Endothelial cell of umbilical vein (primary cell): Measurements from ENCODE around the gene LUC7L. TPM values are rescaled to one million over a fixed set of nuclear protein-coding genes. Genes with fewer than 3 reads are reported as not detected.
"Not testable (repeated sequence)": the region's sequence is repeated elsewhere in the genome, so short reads cannot be mapped to it uniquely, and the experiment has no call there.

Experiments
- BruUV-seq: library from RNA; stranded (reverse); fragments of 400-500 nt; replicated peaks from 2 replicates; lab custom pipeline; 2021; lab: Mats Ljungman, UMichigan
- CTCF ChIA-PET: fragments of 300-600, 350-600 bp; sonication (Branson Sonifier 250); formaldehyde crosslinking; loops from one replicate; lab custom pipeline; 2021; ENCODE audit warnings: antibody characterized with exemption, inconsistent platforms; lab: Charles Lee
- POLR2A ChIA-PET: fragments of 300-600, 350-600 bp; sonication (Branson Sonifier 250); formaldehyde crosslinking; loops from one replicate; lab custom pipeline; 2021; ENCODE audit warnings: antibody characterized with exemption, inconsistent platforms; lab: Charles Lee
- DNase-seq: peaks from one replicate; pipeline ENCODE4 v3.0.0-alpha.2; 2011; ENCODE audit warnings: low read depth, low spot score
- FAIRE-seq: peaks from 2 replicates; lab custom pipeline; 2011; peaks lifted over from hg19 to GRCh38; lab: Jason Lieb, UNC
- H2AFZ ChIP-seq: 2 replicates; pipeline ENCODE4 v1.6.0; 2012; ENCODE audit warnings: low read depth, low read length, control low read depth, inconsistent platforms
- H3K27ac ChIP-seq: 2 replicates; pipeline ENCODE4 v1.5.1; 2011; ENCODE audit warnings: low read depth, mild to moderate bottlenecking, control low read depth, low read length, moderate library complexity; ENCODE audit not compliant: insufficient read depth
- H3K27me3 ChIP-seq, 2 experiments: 2 replicates each; pipeline versions ENCODE4 v1.6.0 to v1.6.1; 2011; ENCODE audit warnings: low read length in 2 of 2, mixed read lengths in 1 of 2; ENCODE audit not compliant: control insufficient read depth in 2 of 2, insufficient read depth in 2 of 2
- H3K36me3 ChIP-seq, 2 experiments: 2 replicates in 1 of 2; 3 replicates in 1 of 2; pipeline ENCODE4 v1.5.1; 2011; ENCODE audit warnings: low read length in 2 of 2, mild to moderate bottlenecking in 1 of 2, moderate library complexity in 1 of 2; ENCODE audit not compliant: control insufficient read depth in 2 of 2, insufficient read depth in 2 of 2; ENCODE audit errors: extremely low read depth in 1 of 2
- H3K4me1 ChIP-seq: 3 replicates; pipeline ENCODE4 v1.5.1; 2011; ENCODE audit warnings: mild to moderate bottlenecking, low read length; ENCODE audit not compliant: control insufficient read depth, insufficient read depth; ENCODE audit errors: extremely low read depth
- H3K4me2 ChIP-seq: 2 replicates; pipeline ENCODE4 v1.6.1; 2011; ENCODE audit warnings: low read length, control low read depth, mixed read lengths; ENCODE audit not compliant: insufficient read depth
- H3K4me3 ChIP-seq, 3 experiments: fragments of 200-600 bp in 1 of 3; sonication (generic), shearing (Covaris generic) in 1 of 3; replicated peaks in 1 of 3; 2 replicates each; pipeline ENCODE4 v1.5.1; 2011 to 2016; ENCODE audit warnings: control low read depth in 3 of 3, low read length in 3 of 3, mild to moderate bottlenecking in 2 of 3, inconsistent platforms in 1 of 3, low read depth in 1 of 3, moderate library complexity in 1 of 3; ENCODE audit not compliant: insufficient read depth in 1 of 3
- H3K79me2 ChIP-seq: 2 replicates; pipeline ENCODE4 v1.6.0; 2012; ENCODE audit warnings: low read length, inconsistent platforms; ENCODE audit not compliant: control insufficient read depth, insufficient read depth
- H3K9ac ChIP-seq: replicated peaks from 2 replicates; pipeline ENCODE3; 2011; ENCODE audit warnings: low read length, control low read depth; ENCODE audit not compliant: insufficient read depth; ENCODE audit errors: extremely low read depth
- H3K9me1 ChIP-seq: replicated peaks from 3 replicates; pipeline ENCODE4 v1.6.0; 2011; ENCODE audit warnings: mild to moderate bottlenecking, low read length; ENCODE audit not compliant: control insufficient read depth, insufficient read depth; ENCODE audit errors: extremely low read depth
- H3K9me3 ChIP-seq: replicated peaks from 2 replicates; pipeline ENCODE4 v1.5.1; 2012; ENCODE audit warnings: low read length, inconsistent platforms; ENCODE audit not compliant: control insufficient read depth, insufficient read depth
- H4K20me1 ChIP-seq: replicated peaks from 2 replicates; pipeline ENCODE3; 2011; ENCODE audit warnings: mild to moderate bottlenecking, low read length; ENCODE audit not compliant: control insufficient read depth, insufficient read depth; ENCODE audit errors: extremely low read depth
- FOS ChIP-seq: IDR thresholded peaks from 2 replicates; pipeline ENCODE4 v1.6.1; 2011; ENCODE audit warnings: mild to moderate bottlenecking, low read length, moderate library complexity, borderline replicate concordance; ENCODE audit not compliant: insufficient read depth
- JUN ChIP-seq: IDR thresholded peaks from 2 replicates; pipeline ENCODE4 v1.6.1; 2011; ENCODE audit warnings: borderline replicate concordance, low read depth; ENCODE audit not compliant: insufficient read length, insufficient read depth
- POLR2A ChIP-seq: IDR thresholded peaks from 2 replicates; pipeline ENCODE4 v1.6.1; 2012; ENCODE audit warnings: low read depth, mild to moderate bottlenecking, control low read depth, low read length
- dilution Hi-C: fragments of 300-500 bp; cut with MboI; formaldehyde crosslinking; loops from one replicate; pipeline ENCODE4 v1.15.0; 2019; ENCODE audit warnings: low sequenced_read_pairs; ENCODE audit not compliant: extremely low pct_ligation_motif_present
- intact Hi-C: fragments of 100-400 bp; cut with micrococcal nuclease; formaldehyde crosslinking; loops from one replicate; pipeline ENCODE4 v1.10.0; 2022
- polyA plus RNA-seq, 4 experiments: library from polyadenylated mRNA; depleted of rRNA in 3 of 4; stranded (reverse) in 3 of 4; unstranded in 1 of 4; fragments of >200 nt; gene quantifications; 2 replicates each; pipeline versions ENCODE4 v1.2.1 to v1.2.3, GENCODE V29; 2011 to 2012; ENCODE audit warnings: missing spikeins in 1 of 4
- total RNA-seq: library from RNA; stranded (reverse); gene quantifications from 2 replicates; pipeline ENCODE4 v1.2.3, GENCODE V29; 2021

The LUC7L gene
- total and polyA plus RNA-seq, 2 donors (not counting 3 experiments of a cell fraction or from before 2014, with no cell fraction given) = 75.4 to 94.7 TPM

DNA sequence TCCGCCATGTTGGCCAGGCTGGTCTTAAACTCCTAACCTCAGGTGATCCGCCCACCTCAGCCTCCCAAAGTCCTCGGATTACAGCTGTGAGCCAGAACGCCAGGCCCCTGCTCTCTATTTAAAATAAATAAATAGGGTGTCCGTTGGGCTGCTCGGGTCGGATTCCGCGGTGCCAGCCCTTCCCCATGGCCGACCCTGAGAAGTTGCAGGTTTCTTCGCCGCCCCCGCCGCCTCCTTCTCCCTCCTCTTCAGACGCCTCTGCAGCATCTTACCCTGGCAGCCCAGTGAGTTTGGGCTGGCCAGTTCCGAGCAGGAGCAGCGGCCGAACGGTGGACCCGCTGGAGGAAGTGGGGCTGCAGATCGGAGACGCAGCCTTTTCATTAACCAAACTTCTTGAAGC lies 1.7 kb upstream of the LUC7L start:
- Histone ChIP-seq H4K20me1 (no peaks in the 10 kb centered on the region), H3K9ac (no peak overlapping the region), H2AFZ (no peak overlapping the region), H3K27ac (no peak overlapping the region), H3K27me3 (no peaks in the 10 kb centered on the region), H3K9me3 (no peaks in the 10 kb centered on the region), H3K4me3 (no peak overlapping the region), H3K36me3 (peaks cover 5 to 12% of the 10 kb centered on the region in 2 experiments), H3K4me2 (no peak overlapping the region), H3K79me2 (peaks cover 30% of the 10 kb centered on the region), H3K9me1 (no peaks in the 10 kb centered on the region), H3K4me1 (peaks cover 12% of the 10 kb centered on the region)
- POLR2A ChIA-PET = no interaction called here
- TF ChIP-seq FOS (no peak), JUN (no peak), POLR2A (no peak)
- CTCF ChIA-PET = interaction anchor here (1.0 kb wide), 1 partner anchor 165 kb away, joined by 3 read pairs; no protein-coding TSS in a partner anchor
- DNase-seq = no peak
- intact Hi-C loops = no loop called here
- dilution Hi-C loops = no loop called here
- BruUV-seq = no TSS peak
- FAIRE-seq = no peak

DNA sequence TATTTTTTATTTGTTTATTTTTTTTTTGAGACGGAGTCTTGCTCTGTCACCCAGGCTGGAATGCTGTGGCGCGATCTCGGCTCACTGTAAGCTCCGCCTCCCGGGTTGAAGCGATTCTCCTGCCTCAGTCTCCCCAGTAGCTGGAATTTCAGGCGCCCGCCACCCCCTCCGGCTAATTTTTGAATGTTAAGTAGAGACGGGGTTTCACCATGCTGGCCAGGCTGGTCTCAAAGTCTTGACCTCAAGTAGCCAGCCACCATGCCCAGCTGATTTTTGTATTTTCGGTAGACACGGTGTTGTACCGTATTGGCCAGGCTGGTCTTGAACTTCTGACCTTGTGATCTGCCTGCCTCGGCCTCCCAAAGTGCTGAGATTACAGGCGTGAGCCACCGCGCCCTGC lies 1.1 kb upstream of the LUC7L start:
- H3K9me3 ChIP-seq, DNase-seq, H3K4me2 ChIP-seq, dilution Hi-C loops, H3K27me3 ChIP-seq, intact Hi-C loops, POLR2A ChIA-PET, H3K9me1 ChIP-seq, FAIRE-seq, H2AFZ ChIP-seq, BruUV-seq, H3K4me3 ChIP-seq, H3K27ac ChIP-seq, H4K20me1 ChIP-seq, H3K9ac ChIP-seq: not testable (repeated sequence)
- Histone ChIP-seq H3K4me1 (peaks cover 12% of the 10 kb centered on the region), H3K36me3 (peaks cover 8 to 15% of the 10 kb centered on the region in 2 experiments), H3K79me2 (peaks cover 35% of the 10 kb centered on the region)
- CTCF ChIA-PET = interaction anchor here (4.2 kb wide), 1 partner anchor 132 kb away, joined by 26 read pairs; no protein-coding TSS in a partner anchor
